Ishikawa (cell line): ENCODE measurements around the gene ZGRF1.

Experiments used
- CEBPB ChIP-seq: IDR thresholded peaks from 2 replicates; pipeline ENCODE4 v1.6.1; 2012
- CREB1 ChIP-seq: IDR thresholded peaks from 2 replicates; pipeline ENCODE4 v1.6.1; 2012; ENCODE audit warnings: low read depth
- EGR1 ChIP-seq: IDR thresholded peaks from 2 replicates; pipeline ENCODE4 v1.6.1; 2012
- EP300 ChIP-seq: IDR thresholded peaks from 2 replicates; pipeline ENCODE4 v1.6.1; 2012; ENCODE audit warnings: borderline replicate concordance
- FOXM1 ChIP-seq: IDR thresholded peaks from 2 replicates; pipeline ENCODE4 v1.6.1; 2012; ENCODE audit warnings: low read depth, borderline replicate concordance
- NFIC ChIP-seq: IDR thresholded peaks from 2 replicates; pipeline ENCODE4 v1.6.1; 2012
- RAD21 ChIP-seq: IDR thresholded peaks from 2 replicates; pipeline ENCODE4 v1.6.1; 2012; ENCODE audit warnings: low read depth
- TAF1 ChIP-seq: IDR thresholded peaks from 2 replicates; pipeline ENCODE4 v1.6.1; 2012; ENCODE audit warnings: low read depth, mild to moderate bottlenecking
- TCF12 ChIP-seq: IDR thresholded peaks from 2 replicates; pipeline ENCODE4 v1.6.1; 2012; ENCODE audit warnings: low read depth
- TEAD4 ChIP-seq: IDR thresholded peaks from 2 replicates; pipeline ENCODE4 v1.6.1; 2012
- YY1 ChIP-seq: IDR thresholded peaks from 2 replicates; pipeline ENCODE4 v1.6.1; 2012; ENCODE audit warnings: low read depth
- ZBTB7A ChIP-seq: IDR thresholded peaks from 2 replicates; pipeline ENCODE4 v1.6.1; 2012; ENCODE audit warnings: low read depth
- TF ChIP-seq, protein P1 (sequence below): IDR thresholded peaks from 2 replicates; pipeline ENCODE4 v1.6.1; 2012
- TF ChIP-seq, protein P2 (sequence below): IDR thresholded peaks from 2 replicates; pipeline ENCODE4 v1.6.1; 2012
- TF ChIP-seq, protein P3 (sequence below): IDR thresholded peaks from 2 replicates; pipeline ENCODE4 v1.6.1; 2012; ENCODE audit warnings: low read depth, mild to moderate bottlenecking

Gene ZGRF1

DNA sequence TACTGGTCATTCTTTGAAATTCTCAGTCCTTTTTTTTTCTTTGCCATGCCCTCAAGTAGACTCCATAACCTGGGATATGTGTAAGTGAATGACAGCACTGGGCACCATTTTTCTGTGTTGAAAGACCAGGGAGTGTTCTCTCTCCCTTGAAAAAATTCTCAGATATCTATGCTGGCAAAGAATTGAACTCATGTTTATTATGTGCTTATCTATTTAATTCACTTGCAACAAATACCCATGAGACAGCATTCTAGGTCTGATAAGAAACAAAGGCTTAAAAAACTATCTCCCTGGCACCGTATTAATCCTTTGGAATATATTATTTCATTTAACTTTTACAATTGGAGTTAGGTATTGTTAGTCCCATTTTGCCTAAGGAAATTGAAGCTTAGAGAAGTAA, 37.0 kb upstream of the ZGRF1 start:
- TF ChIP-seq TCF12 (no peak), RAD21 (no peak), CREB1 (no peak), NFIC (no peak), EP300 (no peak), TAF1 (no peak), CEBPB (no peak), TEAD4 (no peak), FOXM1 (no peak)
- TF ChIP-seq, protein P1, sequence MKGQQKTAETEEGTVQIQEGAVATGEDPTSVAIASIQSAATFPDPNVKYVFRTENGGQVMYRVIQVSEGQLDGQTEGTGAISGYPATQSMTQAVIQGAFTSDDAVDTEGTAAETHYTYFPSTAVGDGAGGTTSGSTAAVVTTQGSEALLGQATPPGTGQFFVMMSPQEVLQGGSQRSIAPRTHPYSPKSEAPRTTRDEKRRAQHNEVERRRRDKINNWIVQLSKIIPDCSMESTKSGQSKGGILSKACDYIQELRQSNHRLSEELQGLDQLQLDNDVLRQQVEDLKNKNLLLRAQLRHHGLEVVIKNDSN: no peak
- TF ChIP-seq, protein P2, sequence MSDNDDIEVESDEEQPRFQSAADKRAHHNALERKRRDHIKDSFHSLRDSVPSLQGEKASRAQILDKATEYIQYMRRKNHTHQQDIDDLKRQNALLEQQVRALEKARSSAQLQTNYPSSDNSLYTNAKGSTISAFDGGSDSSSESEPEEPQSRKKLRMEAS: no peak
- TF ChIP-seq, protein P3, sequence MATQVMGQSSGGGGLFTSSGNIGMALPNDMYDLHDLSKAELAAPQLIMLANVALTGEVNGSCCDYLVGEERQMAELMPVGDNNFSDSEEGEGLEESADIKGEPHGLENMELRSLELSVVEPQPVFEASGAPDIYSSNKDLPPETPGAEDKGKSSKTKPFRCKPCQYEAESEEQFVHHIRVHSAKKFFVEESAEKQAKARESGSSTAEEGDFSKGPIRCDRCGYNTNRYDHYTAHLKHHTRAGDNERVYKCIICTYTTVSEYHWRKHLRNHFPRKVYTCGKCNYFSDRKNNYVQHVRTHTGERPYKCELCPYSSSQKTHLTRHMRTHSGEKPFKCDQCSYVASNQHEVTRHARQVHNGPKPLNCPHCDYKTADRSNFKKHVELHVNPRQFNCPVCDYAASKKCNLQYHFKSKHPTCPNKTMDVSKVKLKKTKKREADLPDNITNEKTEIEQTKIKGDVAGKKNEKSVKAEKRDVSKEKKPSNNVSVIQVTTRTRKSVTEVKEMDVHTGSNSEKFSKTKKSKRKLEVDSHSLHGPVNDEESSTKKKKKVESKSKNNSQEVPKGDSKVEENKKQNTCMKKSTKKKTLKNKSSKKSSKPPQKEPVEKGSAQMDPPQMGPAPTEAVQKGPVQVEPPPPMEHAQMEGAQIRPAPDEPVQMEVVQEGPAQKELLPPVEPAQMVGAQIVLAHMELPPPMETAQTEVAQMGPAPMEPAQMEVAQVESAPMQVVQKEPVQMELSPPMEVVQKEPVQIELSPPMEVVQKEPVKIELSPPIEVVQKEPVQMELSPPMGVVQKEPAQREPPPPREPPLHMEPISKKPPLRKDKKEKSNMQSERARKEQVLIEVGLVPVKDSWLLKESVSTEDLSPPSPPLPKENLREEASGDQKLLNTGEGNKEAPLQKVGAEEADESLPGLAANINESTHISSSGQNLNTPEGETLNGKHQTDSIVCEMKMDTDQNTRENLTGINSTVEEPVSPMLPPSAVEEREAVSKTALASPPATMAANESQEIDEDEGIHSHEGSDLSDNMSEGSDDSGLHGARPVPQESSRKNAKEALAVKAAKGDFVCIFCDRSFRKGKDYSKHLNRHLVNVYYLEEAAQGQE: no peak

DNA sequence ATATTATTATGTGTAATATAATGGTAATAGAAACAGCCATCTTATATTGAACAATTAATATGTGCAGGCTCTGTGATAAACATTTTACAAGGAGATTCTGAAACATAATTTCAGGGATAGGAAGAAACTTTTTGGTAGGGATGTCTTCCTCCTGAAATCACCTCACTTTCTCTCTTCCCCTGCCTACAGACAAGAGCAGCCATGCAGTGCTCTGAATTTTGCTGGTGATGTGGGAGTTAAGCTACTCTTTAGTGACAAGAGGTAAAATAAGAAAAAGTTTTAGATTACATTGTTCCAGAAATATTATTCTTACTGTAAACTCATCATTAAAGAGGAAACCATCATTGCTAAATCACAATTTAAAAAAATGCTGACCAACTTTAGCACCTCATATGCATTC, 36.4 kb upstream of the ZGRF1 start:
- TF ChIP-seq, protein P1: no peak
- TF ChIP-seq RAD21: no peak
- TF ChIP-seq CREB1: no peak
- TF ChIP-seq, protein P2: no peak
- TF ChIP-seq NFIC: no peak
- no peak for TF ChIP-seq YY1
- TF ChIP-seq ZBTB7A: no peak
- TF ChIP-seq, protein P3: no peak
- TF ChIP-seq EGR1: no peak

DNA sequence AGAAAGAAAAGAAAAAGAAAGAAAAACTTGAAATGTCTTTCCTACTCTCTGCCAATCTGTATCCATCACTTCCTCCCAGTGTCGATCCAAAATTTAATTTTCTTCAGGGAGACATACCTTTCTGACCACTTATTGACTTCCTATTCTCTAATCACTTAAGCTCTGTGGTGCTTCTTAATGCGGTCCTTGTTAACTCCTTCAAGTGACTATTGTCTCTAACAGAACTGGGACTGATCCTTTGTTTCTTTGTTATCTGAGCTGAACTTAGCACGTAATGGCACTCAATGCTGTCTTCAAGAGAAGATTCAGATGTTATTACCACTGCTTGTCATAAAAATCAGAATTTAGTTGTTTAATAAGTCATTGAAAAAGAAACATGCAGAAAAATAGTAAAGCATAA, 31.4 kb upstream of the ZGRF1 start:
- TF ChIP-seq, protein P3: no peak
- no peak for TF ChIP-seq EP300
- TF ChIP-seq CREB1: no peak
- TF ChIP-seq EGR1: no peak
- TF ChIP-seq ZBTB7A: no peak
- TF ChIP-seq FOXM1: no peak

DNA sequence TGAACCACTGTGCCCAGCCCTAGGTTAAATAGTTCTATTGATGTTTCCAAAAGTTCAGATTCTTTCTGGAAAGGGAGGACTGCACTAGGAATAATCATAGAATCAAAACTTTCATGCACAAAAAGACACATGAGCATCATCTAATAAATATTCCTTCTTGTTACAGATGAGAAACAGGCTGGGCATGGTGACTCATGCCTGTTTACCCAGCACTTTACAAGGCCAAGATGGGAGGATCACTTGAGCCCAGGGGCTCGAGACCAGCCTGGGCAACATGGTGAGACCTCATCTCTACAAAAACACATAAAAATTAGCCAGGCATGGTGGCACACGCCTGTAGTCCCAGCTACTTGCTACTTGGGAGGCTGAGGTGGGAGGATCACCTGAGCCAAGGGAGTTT, 27.9 kb upstream of the ZGRF1 start:
- no peak for TF ChIP-seq TEAD4
- no peak for TF ChIP-seq YY1
- TF ChIP-seq FOXM1: no peak
- TF ChIP-seq ZBTB7A: no peak
- TF ChIP-seq TAF1: no peak
- TF ChIP-seq EP300: no peak
- TF ChIP-seq EGR1: no peak
- TF ChIP-seq, protein P3: no peak
- TF ChIP-seq CREB1: no peak
- TF ChIP-seq, protein P2: no peak
- TF ChIP-seq CEBPB: no peak
- TF ChIP-seq, protein P1: no peak
- no peak for TF ChIP-seq TCF12
- TF ChIP-seq NFIC: no peak
- TF ChIP-seq RAD21: no peak
